B cell (primary cell): ENCODE results near the gene ZNF580. TPM values are rescaled to one million over a fixed set of nuclear protein-coding genes. Genes with fewer than 3 reads are reported as not detected.

ENCODE experiments used
- ATAC-seq: fragments of 200-7000 bp; cut with Tn5 transposase; one replicate; pipeline ENCODE4 v1.10.0; 2021; ENCODE audit warnings: low read depth, mild to moderate bottlenecking, moderate number of reproducible peaks, moderate library complexity
- CTCF ChIA-PET: fragments of 350-600 bp; sonication (Branson Sonifier 250); formaldehyde crosslinking; loops from one replicate; lab custom pipeline; 2021; ENCODE audit warnings: antibody characterized with exemption, inconsistent platforms; lab: Charles Lee
- POLR2A ChIA-PET: fragments of 350-600 bp; sonication (Branson Sonifier 250); formaldehyde crosslinking; loops from one replicate; lab custom pipeline; 2021; ENCODE audit warnings: antibody characterized with exemption; lab: Charles Lee
- DNase-seq: peaks from one replicate; pipeline ENCODE4 v3.0.0; 2013
- H2AFZ ChIP-seq: 2 replicates; pipeline ENCODE4 v1.6.1; 2012; ENCODE audit warnings: mild to moderate bottlenecking, low read depth, low read length; ENCODE audit not compliant: insufficient read depth, poor library complexity, severe bottlenecking
- H3K27ac ChIP-seq, 2 donors: 1 replicate in 1 of 2; 2 replicates in 1 of 2; pipeline ENCODE4 v1.5.1; 2012 to 2013; ENCODE audit warnings: low read length in 2 of 2, mild to moderate bottlenecking in 2 of 2, moderate library complexity in 1 of 2
- H3K27me3 ChIP-seq, 4 experiments: fragments of 200-600 bp in 1 of 4; sonication (generic) in 1 of 4; replicated peaks in 1 of 4; 1 replicate in 2 of 4; 2 replicates in 2 of 4; pipeline versions ENCODE4 v1.6.1 to v1.7.0; 2013 to 2016; ENCODE audit warnings: low read length in 3 of 4, mild to moderate bottlenecking in 2 of 4, mixed read lengths in 1 of 4, moderate library complexity in 1 of 4; ENCODE audit not compliant: insufficient read depth in 4 of 4, control insufficient read depth in 3 of 4; ENCODE audit errors: control extremely low read depth in 1 of 4
- H3K36me3 ChIP-seq, 2 experiments: replicated peaks in 1 of 2; 1 replicate in 1 of 2; 2 replicates in 1 of 2; pipeline versions ENCODE4 v1.6.1 to v1.7.1; 2013; ENCODE audit warnings: low read length in 1 of 2; ENCODE audit not compliant: insufficient read depth in 2 of 2, control insufficient read depth in 1 of 2; ENCODE audit errors: control extremely low read depth in 1 of 2, extremely low read depth in 1 of 2
- H3K4me1 ChIP-seq, 2 donors: fragments of 200-600 bp in 1 of 2; sonication (generic) in 1 of 2; 1 replicate in 1 of 2; 2 replicates in 1 of 2; pipeline versions ENCODE4 v1.5.1 to v1.6.1; 2013 to 2017; ENCODE audit warnings: low read length in 2 of 2; ENCODE audit not compliant: control insufficient read depth in 2 of 2, insufficient read depth in 2 of 2
- H3K4me2 ChIP-seq: replicated peaks from 2 replicates; pipeline ENCODE3; 2012; ENCODE audit warnings: mild to moderate bottlenecking, low read depth, low read length; ENCODE audit not compliant: poor library complexity, severe bottlenecking
- H3K4me3 ChIP-seq, 5 experiments: fragments of 200-600 bp in 1 of 5; sonication (generic) in 1 of 5; 1 replicate in 3 of 5; 2 replicates in 2 of 5; pipeline versions ENCODE4 v1.5.1 to v1.7.0; 2011 to 2016; ENCODE audit warnings: low read length in 4 of 5, mild to moderate bottlenecking in 4 of 5, low read depth in 2 of 5, control low read depth in 1 of 5, moderate library complexity in 1 of 5; ENCODE audit not compliant: insufficient read depth in 1 of 5; ENCODE audit errors: control extremely low read depth in 1 of 5, extremely low read depth in 1 of 5
- H3K79me2 ChIP-seq: fragments of 200-600 bp; sonication (generic); one replicate; pipeline ENCODE4 v1.6.0; 2016; ENCODE audit warnings: low read length; ENCODE audit not compliant: control insufficient read depth, insufficient read depth
- H3K9ac ChIP-seq: fragments of 200-600 bp; sonication (generic); 2 replicates; pipeline ENCODE4 v1.6.1; 2017; ENCODE audit warnings: mild to moderate bottlenecking, low read length, moderate library complexity
- H3K9me3 ChIP-seq, 3 donors: one replicate each; pipeline versions ENCODE4 v1.6.1 to v1.7.1; 2013; ENCODE audit warnings: low read length in 2 of 3; ENCODE audit not compliant: control insufficient read depth in 2 of 3, insufficient read depth in 1 of 3; ENCODE audit errors: control extremely low read depth in 1 of 3
- H4K20me1 ChIP-seq: 2 replicates; pipeline ENCODE4 v1.6.0; 2012; ENCODE audit warnings: mild to moderate bottlenecking, low read length; ENCODE audit not compliant: insufficient read depth, control insufficient read depth, poor library complexity, severe bottlenecking
- H3K27ac Mint-ChIP-seq: one replicate; pipeline ENCODE4 v1.8.0; 2021; ENCODE audit warnings: mixed read lengths
- H3K27me3 Mint-ChIP-seq: one replicate; pipeline ENCODE4 v1.8.0; 2021; ENCODE audit warnings: mixed read lengths
- H3K4me1 Mint-ChIP-seq: one replicate; pipeline ENCODE4 v1.8.0; 2021; ENCODE audit warnings: mixed read lengths
- H3K4me3 Mint-ChIP-seq: one replicate; pipeline ENCODE4 v1.8.0; 2021; ENCODE audit warnings: mixed read lengths
- H3K9me3 Mint-ChIP-seq: one replicate; pipeline ENCODE4 v1.8.0; 2022; ENCODE audit warnings: mixed read lengths; ENCODE audit not compliant: insufficient read depth
- CTCF ChIP-seq: fragments of 200-600 bp; IDR thresholded peaks from one replicate; pipeline ENCODE4 v1.8.0; 2022; ENCODE audit warnings: antibody characterized with exemption, mild to moderate bottlenecking
- EZH2 ChIP-seq: IDR thresholded peaks from 2 replicates; pipeline ENCODE4 v1.6.1; 2012; ENCODE audit warnings: borderline replicate concordance, low read depth, mild to moderate bottlenecking, moderate library complexity, low read length; ENCODE audit not compliant: insufficient read depth, poor library complexity, severe bottlenecking
- WGBS: methylation state at CpG from one replicate; pipeline ENCODE4 v1.1.5; 2013; ENCODE audit warnings: missing lambda C conversion rate; ENCODE audit not compliant: insufficient coverage; 5-methylcytosine and 5-hydroxymethylcytosine counted together
- intact Hi-C: fragments of 100-400 bp; cut with micrococcal nuclease; formaldehyde crosslinking; loops from one replicate; pipeline ENCODE4 v1.10.0; 2022
- polyA plus RNA-seq: library from polyadenylated mRNA; depleted of rRNA; stranded (reverse); fragments of >200 nt; gene quantifications from 2 replicates; pipeline ENCODE4 v1.2.3, GENCODE V29; 2012
- total RNA-seq, 2 donors: library from RNA; stranded (reverse); fragments of 120-200 nt in 1 of 2; gene quantifications; 1 replicate in 1 of 2; 2 replicates in 1 of 2; pipeline versions ENCODE4 v1.2.3 to v1.2.4, GENCODE V29; 2013 to 2022

The ZNF580 gene
- total and polyA plus RNA-seq, 2 donors (not counting 1 experiment from before 2014, with no cell fraction given) = 69.8 to 101 TPM

GRCh38 chr19:55651236-55651635, 10.4 kb downstream of the ZNF580 start:
- Mint-ChIP-seq H3K4me3 (peak overlapping the region; percentile 30), H3K9me3 (no peaks in the 10 kb centered on the region), H3K4me1 (peaks cover 45% of the 10 kb centered on the region), H3K27ac (peak overlapping the region; percentile 54), H3K27me3 (no peaks in the 10 kb centered on the region)
- Histone ChIP-seq H3K27ac (no peak overlapping the region), H2AFZ (no peak overlapping the region), H3K9me3 (no peaks in the 10 kb centered on the region), H3K27me3 (no peaks in the 10 kb centered on the region), H4K20me1 (peaks cover 9% of the 10 kb centered on the region), H3K36me3 (peaks cover 0 to 25% of the 10 kb centered on the region in 2 experiments), H3K79me2 (peaks cover 32% of the 10 kb centered on the region), H3K9ac (no peak overlapping the region), H3K4me2 (no peak overlapping the region), H3K4me3 (no peak overlapping the region), H3K4me1 (peaks cover 27 to 45% of the 10 kb centered on the region in 2 donors)
- TF ChIP-seq EZH2 (no peak), CTCF (no peak)
- 93% methylated on average over 14 of the region's 18 CpGs for WGBS
- ChIA-PET POLR2A (no interaction called here), CTCF (no interaction called here)
- intact Hi-C loops = no loop called here
- no peak for ATAC-seq
- DNase-seq = no peak

GRCh38 chr19:55652311-55653128, 11.7 kb downstream of the ZNF580 start:
- Mint-ChIP-seq H3K4me3 (peak overlapping the region; percentile 34), H3K9me3 (no peaks in the 10 kb centered on the region), H3K27me3 (no peaks in the 10 kb centered on the region), H3K4me1 (peaks cover 51% of the 10 kb centered on the region), H3K27ac (peak overlapping the region; percentile 80)
- WGBS = 93% methylated on average over 64 of the region's 71 CpGs
- POLR2A ChIA-PET = interaction anchor here (0.7 to 1.6 kb wide), 6 partner anchors 9 to 489 kb away, joined by 4 to 10 read pairs (median 6); partner anchors contain the start of genes ZNF444 and ZNF581
- intact Hi-C loops = loop anchor here (1.0 kb wide), 1 partner anchor 20 kb away; no protein-coding TSS in a partner anchor
- H3K4me2 ChIP-seq = peak overlapping the region; percentile 87
- H3K27ac ChIP-seq = no peak overlapping the region
- peaks cover 22% of the 10 kb centered on the region for H4K20me1 ChIP-seq
- H3K4me3 ChIP-seq = no peak overlapping the region
- no peaks in the 10 kb centered on the region for H3K27me3 ChIP-seq
- no peak overlapping the region for H2AFZ ChIP-seq
- H3K79me2 ChIP-seq = peaks cover 39% of the 10 kb centered on the region
- ATAC-seq = no peak
- no peak overlapping the region for H3K9ac ChIP-seq
- CTCF ChIA-PET = interaction anchor here (0.6 to 3.9 kb wide), 7 partner anchors 13 to 179 kb away, joined by 3 to 87 read pairs (median 5); partner anchors contain the start of gene ZNF580
- no peak for TF ChIP-seq EZH2
- no peak for TF ChIP-seq CTCF
- peak; percentile 46 for DNase-seq
- no peaks in the 10 kb centered on the region for H3K9me3 ChIP-seq
- peaks cover 0 to 31% of the 10 kb centered on the region in 2 experiments for H3K36me3 ChIP-seq
- H3K4me1 ChIP-seq = peaks cover 32 to 46% of the 10 kb centered on the region in 2 donors
